OCI-LY7 (cell line): ENCODE results near the gene TM2D3. TPM values are rescaled to one million over a fixed set of nuclear protein-coding genes. Genes with fewer than 3 reads are reported as not detected.
A peak's percentile ranks its signal among the peaks of the same experiment; 100 is the strongest.

Experiments used
- BruUV-seq: library from RNA; stranded (reverse); fragments of 400-500 nt; replicated peaks from 2 replicates; lab custom pipeline; 2021; lab: Mats Ljungman, UMichigan
- CTCF ChIA-PET: fragments of 300-600 bp; sonication (Branson Sonifier 250); formaldehyde crosslinking; loops from one replicate; lab custom pipeline; 2022; ENCODE audit warnings: antibody characterized with exemption; ENCODE audit not compliant: unreplicated experiment; lab: Charles Lee
- POLR2A ChIA-PET: fragments of 300-600 bp; sonication (Branson Sonifier 250); formaldehyde crosslinking; loops from one replicate; lab custom pipeline; 2022; ENCODE audit warnings: antibody characterized with exemption; lab: Charles Lee
- DNase-seq: peaks from one replicate; pipeline ENCODE4 v3.0.0-alpha.2; 2015; ENCODE audit warnings: low spot score
- H2AFZ ChIP-seq: fragments of 200-600 bp; sonication (generic), shearing (Covaris generic); 2 replicates; pipeline ENCODE4 v1.6.1; 2014; ENCODE audit warnings: mild to moderate bottlenecking, antibody characterized with exemption, low read length, moderate library complexity
- H3K27ac ChIP-seq: fragments of 200-600 bp; sonication (generic); 2 replicates; pipeline ENCODE4 v1.5.1; 2014; ENCODE audit warnings: mixed run types, low read depth, mild to moderate bottlenecking, moderate library complexity, low read length, inconsistent platforms; ENCODE audit not compliant: poor library complexity, severe bottlenecking
- H3K36me3 ChIP-seq: fragments of 200-600 bp; sonication (generic); 2 replicates; pipeline ENCODE4 v1.6.1; 2014; ENCODE audit warnings: mild to moderate bottlenecking, antibody characterized with exemption, low read length, moderate library complexity, mixed read lengths; ENCODE audit not compliant: insufficient read depth
- H3K4me1 ChIP-seq: fragments of 200-600 bp; sonication (generic); 2 replicates; pipeline ENCODE4 v1.5.1; 2014; ENCODE audit warnings: mild to moderate bottlenecking, low read length; ENCODE audit not compliant: insufficient read depth, poor library complexity, severe bottlenecking
- H3K4me2 ChIP-seq: fragments of 200-600 bp; sonication (generic); 2 replicates; pipeline ENCODE4 v1.6.1; 2014; ENCODE audit warnings: mild to moderate bottlenecking, low read length
- H3K4me3 ChIP-seq: fragments of 200-600 bp; sonication (generic); 2 replicates; pipeline ENCODE4 v1.5.1; 2014; ENCODE audit warnings: mild to moderate bottlenecking, low read depth, low read length; ENCODE audit not compliant: poor library complexity, severe bottlenecking
- H3K79me2 ChIP-seq: fragments of 200-600 bp; sonication (generic); 2 replicates; pipeline ENCODE4 v1.6.1; 2016; ENCODE audit warnings: low read depth, mild to moderate bottlenecking, low read length, moderate library complexity, mixed read lengths; ENCODE audit not compliant: insufficient read depth
- H3K9me2 ChIP-seq: fragments of 200-600 bp; sonication (generic); 2 replicates; pipeline ENCODE4 v1.6.1; 2016; ENCODE audit warnings: mild to moderate bottlenecking, low read length, mixed read lengths; ENCODE audit not compliant: insufficient read depth
- H3K9me3 ChIP-seq: fragments of 200-600 bp; sonication (generic); 2 replicates; pipeline ENCODE4 v1.6.1; 2014; ENCODE audit warnings: mild to moderate bottlenecking, mixed run types, low read length, mixed read lengths
- H4K20me1 ChIP-seq: fragments of 200-600 bp; sonication (generic); 2 replicates; pipeline ENCODE4 v1.6.1; 2014; ENCODE audit warnings: mild to moderate bottlenecking, antibody characterized with exemption, low read length, moderate library complexity, mixed read lengths; ENCODE audit not compliant: insufficient read depth
- CTCF ChIP-seq: fragments of 200-600 bp; sonication (generic); conservative IDR thresholded peaks from 2 replicates; pipeline ENCODE4 v1.5.1; 2014; ENCODE audit warnings: mild to moderate bottlenecking, antibody characterized with exemption, low read length, moderate library complexity, mixed read lengths
- EZH2phosphoT487 ChIP-seq: fragments of 200-600 bp; sonication (generic); IDR thresholded peaks from 2 replicates; pipeline ENCODE4 v1.6.1; 2018; ENCODE audit warnings: low read depth, borderline replicate concordance, mild to moderate bottlenecking, mixed run types, antibody characterized with exemption, low read length, moderate library complexity, mixed read lengths
- intact Hi-C: fragments of 100-400 bp; cut with micrococcal nuclease; formaldehyde crosslinking; loops from one replicate; pipeline ENCODE4 v1.10.0; 2022; ENCODE audit not compliant: unreplicated experiment
- total RNA-seq, 2 experiments: library from RNA; depleted of rRNA in 1 of 2; stranded (reverse); fragments of >200 nt in 1 of 2; shearing (Covaris generic) in 1 of 2; gene quantifications; 2 replicates each; pipeline ENCODE4 v1.2.3, GENCODE V29; 2014 to 2022

TM2D3 gene
- total RNA-seq, 2 experiments from 2014 or later = 33.6 to 39.0 TPM

- no peaks in the 10 kb centered on the region for H3K79me2 ChIP-seq
- TF ChIP-seq CTCF (peak; percentile 24; the same call in 1 of the 2 replicates), EZH2phosphoT487 (no peak)
- POLR2A ChIA-PET = no interaction called here
- H3K4me3 ChIP-seq = no peak overlapping the region
- no peak overlapping the region for H3K4me2 ChIP-seq
- H2AFZ ChIP-seq = no peak overlapping the region
- no TSS peak for BruUV-seq
- no peaks in the 10 kb centered on the region for H4K20me1 ChIP-seq
- DNase-seq = no peak
- no peaks in the 10 kb centered on the region for H3K9me3 ChIP-seq
- no peaks in the 10 kb centered on the region for H3K9me2 ChIP-seq
- CTCF ChIA-PET = no interaction called here
- no peaks in the 10 kb centered on the region for H3K4me1 ChIP-seq
- no peak overlapping the region for H3K27ac ChIP-seq
- intact Hi-C loops = no loop called here
- H3K36me3 ChIP-seq = no peaks in the 10 kb centered on the region
These were observed 20.1 kb upstream of the TM2D3 start for GRCh38 chr15:101672298-101672697.

- POLR2A ChIA-PET = no interaction called here
- H3K4me2 ChIP-seq = no peak overlapping the region
- no peaks in the 10 kb centered on the region for H3K79me2 ChIP-seq
- H3K9me2 ChIP-seq = no peaks in the 10 kb centered on the region
- no peaks in the 10 kb centered on the region for H4K20me1 ChIP-seq
- H3K9me3 ChIP-seq = no peaks in the 10 kb centered on the region
- intact Hi-C loops = no loop called here
- H3K4me3 ChIP-seq = no peak overlapping the region
- H3K36me3 ChIP-seq = no peaks in the 10 kb centered on the region
- no peak overlapping the region for H3K27ac ChIP-seq
- H2AFZ ChIP-seq = no peak overlapping the region
- TF ChIP-seq CTCF (no peak), EZH2phosphoT487 (no peak)
- H3K4me1 ChIP-seq = no peaks in the 10 kb centered on the region
- CTCF ChIA-PET = no interaction called here
- BruUV-seq = no TSS peak
- no peak for DNase-seq
These were observed 17.6 kb upstream of the TM2D3 start for GRCh38 chr15:101669744-101670143.

- no peaks in the 10 kb centered on the region for H3K36me3 ChIP-seq
- no peaks in the 10 kb centered on the region for H3K9me2 ChIP-seq
- intact Hi-C loops = no loop called here
- H3K79me2 ChIP-seq = no peaks in the 10 kb centered on the region
- BruUV-seq = no TSS peak
- no peaks in the 10 kb centered on the region for H3K4me1 ChIP-seq
- H3K4me3 ChIP-seq = no peak overlapping the region
- no peak overlapping the region for H3K4me2 ChIP-seq
- TF ChIP-seq EZH2phosphoT487 (no peak), CTCF (no peak)
- no peaks in the 10 kb centered on the region for H4K20me1 ChIP-seq
- ChIA-PET CTCF (no interaction called here), POLR2A (no interaction called here)
- no peak overlapping the region for H2AFZ ChIP-seq
- no peak for DNase-seq
- H3K27ac ChIP-seq = no peak overlapping the region
- H3K9me3 ChIP-seq = no peaks in the 10 kb centered on the region
These were observed 15.7 kb upstream of the TM2D3 start for GRCh38 chr15:101667881-101668280.
